Stimulated activated CD4-positive, alpha-beta T cell treated with anti-CD3 and anti-CD28 coated beads, Interleukin-15, amount 100 ng/mL, for 1 hour (primary cell): ENCODE data around the gene TXNDC2.
"Not testable (repeated sequence)": the region's sequence is repeated elsewhere in the genome, so short reads cannot be mapped to it uniquely, and the experiment has no call there.

ENCODE experiments used
- DNase-seq, 2 donors: peaks; one replicate each; pipeline ENCODE4 v3.0.0-alpha.2; 2020; ENCODE audit warnings: low read depth in 1 of 2, low spot score in 1 of 2

The TXNDC2 gene

DNA sequence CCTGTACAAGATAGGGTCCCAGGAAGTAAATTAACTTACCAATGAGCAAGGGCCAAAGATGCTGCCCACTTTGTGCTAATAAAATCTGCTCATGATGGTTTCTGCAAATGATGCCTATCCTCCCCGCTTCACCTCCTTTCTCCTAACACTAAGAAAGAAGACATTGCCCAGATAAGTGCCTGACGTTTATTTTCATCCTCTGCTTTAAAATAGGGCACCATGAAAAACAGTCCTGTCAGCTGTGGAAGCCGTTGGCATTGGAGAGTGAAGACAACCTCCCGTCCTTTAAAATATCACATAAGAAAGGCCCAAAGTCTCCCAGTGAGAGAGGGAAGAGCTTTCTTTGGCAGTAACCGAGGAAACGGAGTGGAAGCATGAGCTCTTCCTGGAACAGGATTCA lies 1.7 kb upstream of the TXNDC2 start:
- DNase-seq, result no peak

DNA sequence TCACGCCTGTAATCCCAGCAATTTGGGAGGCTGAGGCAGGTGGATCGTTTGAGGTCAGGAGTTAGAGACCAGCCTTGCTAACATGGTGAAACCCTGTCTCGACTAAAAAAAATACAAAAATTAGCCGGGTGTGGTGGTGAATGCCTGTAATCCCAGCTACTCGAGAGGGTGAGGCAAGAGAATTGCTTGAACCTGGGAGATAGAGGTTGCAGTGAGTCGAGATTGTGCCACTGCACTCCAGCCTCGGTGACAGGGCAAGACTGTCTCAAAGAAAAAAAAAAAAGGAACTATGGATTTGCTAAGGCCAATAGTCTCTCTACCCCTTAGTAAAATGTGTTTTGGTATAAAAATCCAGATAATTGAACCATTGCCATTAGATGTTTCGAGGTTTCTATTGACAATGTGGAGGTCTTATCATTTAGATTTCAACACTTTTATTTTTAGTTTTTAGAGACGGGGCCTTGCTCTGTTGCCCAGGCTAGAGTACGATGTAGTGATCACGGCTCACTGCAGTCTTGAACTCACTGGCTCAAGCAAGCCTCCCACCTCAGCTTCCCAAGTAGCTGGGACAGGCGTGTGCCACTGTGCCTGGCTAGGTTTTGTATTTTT lies 1.1 kb upstream of the TXNDC2 start:
- DNase-seq, result no peak

- DNase-seq, result no peak
Observed at GRCh38 chr18:9886005-9886348, 204 bp downstream of the TXNDC2 start.

- DNase-seq, result no peak
Observed at GRCh38 chr18:9887992-9888391, 2.2 kb downstream of the TXNDC2 start.

DNA sequence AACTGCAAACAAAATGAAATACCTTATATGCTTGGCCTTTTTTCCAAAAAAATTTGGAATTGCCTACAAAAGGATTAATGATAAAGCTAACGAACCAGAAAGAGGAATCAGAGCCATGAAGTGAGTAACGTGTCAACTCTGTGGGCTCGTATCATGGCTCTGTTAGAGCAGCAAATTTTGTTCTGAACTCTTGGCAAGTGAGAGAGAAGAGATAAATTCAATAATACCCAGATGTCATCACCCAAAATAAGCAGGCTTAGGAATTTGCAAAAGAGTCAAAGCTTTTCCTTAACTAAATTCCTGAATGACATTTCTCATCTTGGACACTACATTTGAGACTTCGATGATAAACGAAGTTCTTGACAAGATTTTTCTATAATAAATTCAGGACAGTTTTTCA lies 4.4 kb downstream of the TXNDC2 start:
- no peak for DNase-seq

GRCh38 chr18:9890957-9891356 lies 5.2 kb downstream of the TXNDC2 start:
- DNase-seq, result no peak

- DNase-seq, result not testable (repeated sequence)
Observed at GRCh38 chr18:9891515-9891914, 5.7 kb downstream of the TXNDC2 start.

GRCh38 chr18:9894454-9895068 lies 8.8 kb downstream of the TXNDC2 start:
- no peak for DNase-seq

DNA sequence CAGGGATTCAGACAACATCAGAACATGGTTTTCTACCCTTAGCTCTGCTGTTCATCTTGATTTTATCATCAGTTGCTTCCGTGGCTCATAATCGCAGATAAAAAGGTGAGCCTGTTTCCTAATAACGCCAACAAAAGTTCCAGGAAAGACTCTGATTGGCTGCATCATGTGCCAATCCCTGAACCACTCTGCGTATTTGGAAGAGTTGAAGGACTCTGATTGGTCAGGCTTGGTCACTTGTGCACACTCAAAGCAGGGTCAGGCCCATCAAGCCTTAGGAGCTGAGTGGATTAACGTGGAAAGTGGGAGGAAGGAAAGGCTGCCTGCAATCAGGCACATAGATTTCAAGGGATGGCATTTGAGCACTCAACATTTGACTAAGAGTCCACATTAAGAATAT lies 11.4 kb downstream of the TXNDC2 start:
- DNase-seq, result no peak

DNA sequence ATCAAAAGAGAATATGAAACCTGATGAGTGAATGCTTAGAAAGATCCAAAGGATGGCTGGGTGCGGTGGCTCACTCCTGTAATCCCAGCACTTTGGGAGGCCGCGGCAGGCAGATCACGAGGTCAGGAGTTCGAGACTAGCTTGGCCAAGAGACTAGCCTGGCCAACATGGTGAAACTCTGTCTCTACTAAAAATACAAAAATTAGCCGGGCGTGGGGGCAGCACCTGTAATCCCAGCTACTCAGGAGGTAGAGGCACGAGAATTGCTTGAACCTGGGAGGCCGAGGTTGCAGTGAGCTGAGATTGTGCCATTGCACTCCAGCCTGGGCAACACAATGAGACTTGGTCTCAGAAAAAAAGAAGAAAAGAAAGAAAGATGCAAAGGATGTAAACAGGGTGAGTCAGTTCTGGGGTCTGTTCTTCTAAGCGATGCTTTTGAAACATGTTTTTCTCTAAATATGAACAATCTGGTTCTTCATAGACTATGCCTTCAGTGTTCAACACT lies 12.1 kb downstream of the TXNDC2 start:
- DNase-seq, result not testable (repeated sequence)

DNA sequence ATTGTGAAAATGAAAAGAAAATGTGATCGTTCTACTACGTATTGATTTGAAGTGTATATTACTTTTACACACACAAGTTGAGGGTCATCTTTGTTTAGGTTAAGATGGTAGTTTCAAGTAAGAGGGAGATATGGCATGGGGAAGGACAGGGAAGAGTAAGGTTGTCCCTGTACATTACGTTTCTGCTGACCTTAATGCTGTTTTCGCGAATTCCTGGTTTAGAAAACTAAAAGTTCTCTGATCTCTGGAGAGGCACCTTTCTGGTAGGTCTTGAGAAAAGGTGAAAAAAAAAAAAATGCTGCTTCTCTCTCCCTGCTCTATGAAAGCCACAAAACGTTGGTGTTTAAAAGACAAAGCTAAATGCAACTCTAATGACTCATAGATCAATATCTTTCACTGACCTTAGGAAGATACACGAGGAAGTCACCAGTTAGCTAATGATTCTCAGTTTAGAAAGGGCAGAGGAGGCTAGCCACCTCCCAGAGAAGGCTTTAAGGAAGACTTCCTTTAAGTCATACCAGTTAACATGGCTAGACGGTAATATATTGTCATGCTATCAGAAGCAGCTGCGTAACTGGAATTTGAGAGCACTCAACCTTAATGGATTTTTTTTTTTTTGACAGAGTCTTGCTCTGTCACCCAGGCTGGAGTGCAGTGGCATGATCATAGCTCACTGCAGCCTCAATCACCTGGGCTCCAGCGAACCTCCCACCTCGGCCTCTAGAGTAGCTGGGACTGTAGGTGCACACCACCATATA lies 13.2 kb downstream of the TXNDC2 start:
- no peak for DNase-seq

DNA sequence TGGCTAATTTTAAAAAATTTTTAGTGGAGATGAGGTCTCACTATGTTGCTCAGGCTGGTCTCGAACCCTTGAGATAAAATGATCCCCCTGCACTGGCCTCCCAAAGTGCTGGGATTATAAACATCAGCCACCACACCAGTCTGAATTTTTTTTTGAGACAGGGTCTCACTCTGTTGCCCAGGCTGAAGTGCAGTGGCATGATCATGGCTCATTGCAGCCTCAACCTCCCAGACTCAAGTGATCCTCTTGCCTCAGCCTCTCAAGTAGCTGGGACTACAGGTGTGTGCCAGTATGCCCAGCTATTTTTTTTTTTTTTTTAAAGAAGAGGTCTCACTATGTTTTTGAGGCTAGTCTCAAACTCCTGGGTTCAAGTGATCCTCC lies 13.8 kb downstream of the TXNDC2 start:
- not testable (repeated sequence) for DNase-seq

GRCh38 chr18:9900699-9901098 lies 14.9 kb downstream of the TXNDC2 start:
- DNase-seq, result no peak

- no peak for DNase-seq
Observed at GRCh38 chr18:9901377-9901776, 15.6 kb downstream of the TXNDC2 start.

- not testable (repeated sequence) for DNase-seq
Observed at GRCh38 chr18:9902264-9902663, 16.5 kb downstream of the TXNDC2 start.

DNA sequence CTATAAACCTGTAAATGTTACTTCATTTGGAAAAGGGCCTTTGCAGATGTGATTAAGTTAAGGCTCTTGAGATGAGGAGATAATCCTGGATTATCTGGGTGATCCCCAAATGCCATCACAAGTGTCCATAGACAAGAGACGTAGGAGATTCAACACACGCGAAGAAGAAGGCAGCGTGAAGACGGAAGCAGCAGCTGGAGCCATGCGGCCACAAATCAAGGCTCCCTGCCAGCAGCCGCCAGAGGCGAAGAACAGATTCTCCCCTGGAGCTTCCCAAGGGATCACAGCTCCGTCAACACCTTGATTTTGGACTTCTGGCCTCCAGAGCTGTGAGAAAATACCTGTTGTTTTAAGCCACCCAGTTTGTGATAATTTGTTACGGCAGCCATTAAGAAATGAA lies 17.1 kb downstream of the TXNDC2 start:
- DNase-seq, result no peak

DNA sequence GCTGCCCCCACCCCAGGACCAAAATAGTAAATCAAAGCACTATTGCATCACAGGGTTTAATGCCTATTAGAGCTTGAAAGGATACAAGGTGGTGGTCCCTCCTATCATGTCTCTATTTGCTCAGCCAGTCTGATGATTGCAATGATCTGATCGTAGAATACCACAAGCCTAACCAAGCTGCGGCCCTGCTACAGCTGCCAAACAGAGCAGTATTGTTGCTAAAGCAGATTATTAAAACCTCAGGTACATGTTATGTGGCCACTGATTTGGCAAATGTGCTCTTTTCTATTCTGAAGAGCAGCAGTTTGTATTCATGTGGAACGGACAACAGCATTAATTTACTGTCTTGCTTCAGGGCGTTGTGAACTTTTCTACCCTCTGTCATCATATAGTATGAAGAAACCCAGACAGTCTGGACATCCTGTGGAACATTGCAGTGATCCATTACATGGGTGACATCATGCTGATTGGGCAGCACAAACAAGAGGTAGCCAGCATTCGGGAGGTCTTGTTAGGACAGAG lies 19.7 kb downstream of the TXNDC2 start:
- DNase-seq, result no peak

DNA sequence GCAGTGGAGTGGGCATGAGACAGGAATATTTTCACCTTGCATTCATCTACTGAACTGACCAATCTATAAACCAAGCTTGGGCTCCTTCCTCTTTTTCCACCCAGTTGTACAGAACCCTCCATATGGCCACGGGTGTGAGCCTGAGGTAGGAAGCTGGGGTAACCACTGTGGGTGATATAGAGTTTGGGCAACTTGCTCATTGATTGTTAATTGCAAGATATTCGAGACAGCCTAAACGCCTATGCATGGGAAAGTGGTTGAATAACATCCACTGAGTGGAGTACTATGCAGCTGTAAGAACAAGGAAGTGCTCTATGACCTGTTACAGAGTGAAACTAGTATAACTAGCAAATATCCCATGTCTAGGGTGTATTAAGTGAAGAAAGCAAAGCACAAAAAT lies 20.7 kb downstream of the TXNDC2 start:
- DNase-seq, result no peak

DNA sequence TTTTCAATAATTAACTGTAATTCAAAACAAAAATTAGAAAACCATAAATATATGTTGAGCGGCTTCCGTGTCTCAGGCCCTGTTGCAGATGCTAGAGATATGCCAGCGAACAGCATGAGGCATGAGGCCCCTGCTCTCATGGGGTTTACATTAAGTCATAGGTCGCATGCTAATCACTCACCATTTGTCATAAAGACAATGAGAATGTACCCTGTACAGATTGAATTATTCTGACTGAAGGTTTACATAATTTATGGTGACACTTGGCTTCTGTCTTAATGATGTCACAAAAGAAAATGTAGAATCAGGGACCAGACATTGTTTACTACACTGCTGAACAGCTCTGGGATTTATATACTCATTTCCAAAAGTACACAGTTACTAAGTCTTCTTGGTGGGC lies 22.1 kb downstream of the TXNDC2 start:
- no peak for DNase-seq

DNA sequence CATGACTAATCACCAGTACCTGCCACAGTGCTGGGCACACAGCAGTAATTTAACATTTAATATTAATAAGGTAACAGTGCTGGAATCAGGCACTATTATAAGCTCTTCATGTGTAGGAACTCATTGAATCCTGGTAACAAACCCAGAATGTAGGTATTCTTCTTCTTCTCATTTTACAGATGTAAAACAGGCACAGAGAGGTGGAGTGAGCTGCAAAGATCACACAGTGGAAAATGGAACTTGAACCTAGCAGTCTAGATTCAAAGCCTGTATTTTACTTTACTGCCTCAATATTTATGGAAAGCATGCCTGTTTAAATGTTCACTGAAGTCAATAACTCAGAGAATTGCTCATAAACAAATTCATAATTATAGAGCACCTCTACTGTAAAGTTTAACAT lies 24.3 kb downstream of the TXNDC2 start:
- no peak for DNase-seq

- DNase-seq, result no peak
Observed at GRCh38 chr18:9910661-9911060, 24.9 kb downstream of the TXNDC2 start.

GRCh38 chr18:9911226-9911625 lies 25.5 kb downstream of the TXNDC2 start:
- DNase-seq, result no peak
